ENCODE measurements around the gene ITPRID2.

- TF ChIP-seq POLR2A (IDR thresholded peaks at IDR 0.05) (no peak), POLR2AphosphoS5 (IDR thresholded peaks at IDR 0.05; ENCODE audit: insufficient read depth in 1 of 2, low read depth in 1 of 2) (no peak)
- TF ChIP-seq, protein P1, sequence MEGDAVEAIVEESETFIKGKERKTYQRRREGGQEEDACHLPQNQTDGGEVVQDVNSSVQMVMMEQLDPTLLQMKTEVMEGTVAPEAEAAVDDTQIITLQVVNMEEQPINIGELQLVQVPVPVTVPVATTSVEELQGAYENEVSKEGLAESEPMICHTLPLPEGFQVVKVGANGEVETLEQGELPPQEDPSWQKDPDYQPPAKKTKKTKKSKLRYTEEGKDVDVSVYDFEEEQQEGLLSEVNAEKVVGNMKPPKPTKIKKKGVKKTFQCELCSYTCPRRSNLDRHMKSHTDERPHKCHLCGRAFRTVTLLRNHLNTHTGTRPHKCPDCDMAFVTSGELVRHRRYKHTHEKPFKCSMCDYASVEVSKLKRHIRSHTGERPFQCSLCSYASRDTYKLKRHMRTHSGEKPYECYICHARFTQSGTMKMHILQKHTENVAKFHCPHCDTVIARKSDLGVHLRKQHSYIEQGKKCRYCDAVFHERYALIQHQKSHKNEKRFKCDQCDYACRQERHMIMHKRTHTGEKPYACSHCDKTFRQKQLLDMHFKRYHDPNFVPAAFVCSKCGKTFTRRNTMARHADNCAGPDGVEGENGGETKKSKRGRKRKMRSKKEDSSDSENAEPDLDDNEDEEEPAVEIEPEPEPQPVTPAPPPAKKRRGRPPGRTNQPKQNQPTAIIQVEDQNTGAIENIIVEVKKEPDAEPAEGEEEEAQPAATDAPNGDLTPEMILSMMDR (IDR thresholded peaks at IDR 0.05), result no peak
Observed at GRCh38 chr2:181907635-181908034, 16.1 kb downstream of the ITPRID2 start.
